ENCODE results near the gene CCNB1IP1. TPM values are rescaled to one million over a fixed set of nuclear protein-coding genes. Genes with fewer than 3 reads are reported as not detected.

CCNB1IP1 gene
- total RNA-seq, 1 donor: 42.7 TPM

DNA sequence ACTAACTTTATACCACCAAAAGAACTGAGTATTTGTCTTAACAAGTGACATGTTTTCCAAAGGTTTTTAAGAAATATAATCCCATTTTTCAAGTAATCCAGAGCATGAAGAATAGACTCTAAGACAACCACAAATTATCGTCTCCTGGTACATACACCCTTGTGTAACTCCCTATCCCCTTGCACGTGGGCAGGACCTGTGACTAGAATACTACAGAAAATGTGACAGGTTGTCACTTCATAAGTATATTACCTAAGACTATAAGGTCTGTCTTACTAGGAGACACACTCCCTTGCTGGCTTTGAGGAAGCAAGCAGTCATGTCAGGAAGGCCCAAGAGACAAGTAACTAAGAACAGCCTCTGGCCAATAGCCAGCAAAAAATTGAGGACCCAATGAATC is 19.1 kb downstream of the CCNB1IP1 start:
- no peaks in the 10 kb centered on the region for H3K79me2 ChIP-seq (ENCODE audit: insufficient read depth, low read length)
- H3K9me3 ChIP-seq (ENCODE audit: low read depth, low read length): no peaks in the 10 kb centered on the region
- H3K4me2 ChIP-seq (ENCODE audit: insufficient read depth, low read length): no peak overlapping the region
- H3K36me3 ChIP-seq (ENCODE audit: insufficient read depth, low read length): peaks cover 50% of the 10 kb centered on the region
- H3K27ac ChIP-seq (ENCODE audit: low read depth, low read length): no peak overlapping the region
- no peak overlapping the region for H2AFZ ChIP-seq (ENCODE audit: low read length)
- no peak overlapping the region for H3K4me3 ChIP-seq (ENCODE audit: insufficient read depth, low read length)
- no peak for DNase-seq (ENCODE audit: insufficient read length, low spot score, missing footprints)
- H3K4me1 ChIP-seq (ENCODE audit: insufficient read depth, low read length): no peaks in the 10 kb centered on the region
- no peaks in the 10 kb centered on the region for H4K20me1 ChIP-seq (ENCODE audit: insufficient read depth, low read length)
- TF ChIP-seq, protein P1, sequence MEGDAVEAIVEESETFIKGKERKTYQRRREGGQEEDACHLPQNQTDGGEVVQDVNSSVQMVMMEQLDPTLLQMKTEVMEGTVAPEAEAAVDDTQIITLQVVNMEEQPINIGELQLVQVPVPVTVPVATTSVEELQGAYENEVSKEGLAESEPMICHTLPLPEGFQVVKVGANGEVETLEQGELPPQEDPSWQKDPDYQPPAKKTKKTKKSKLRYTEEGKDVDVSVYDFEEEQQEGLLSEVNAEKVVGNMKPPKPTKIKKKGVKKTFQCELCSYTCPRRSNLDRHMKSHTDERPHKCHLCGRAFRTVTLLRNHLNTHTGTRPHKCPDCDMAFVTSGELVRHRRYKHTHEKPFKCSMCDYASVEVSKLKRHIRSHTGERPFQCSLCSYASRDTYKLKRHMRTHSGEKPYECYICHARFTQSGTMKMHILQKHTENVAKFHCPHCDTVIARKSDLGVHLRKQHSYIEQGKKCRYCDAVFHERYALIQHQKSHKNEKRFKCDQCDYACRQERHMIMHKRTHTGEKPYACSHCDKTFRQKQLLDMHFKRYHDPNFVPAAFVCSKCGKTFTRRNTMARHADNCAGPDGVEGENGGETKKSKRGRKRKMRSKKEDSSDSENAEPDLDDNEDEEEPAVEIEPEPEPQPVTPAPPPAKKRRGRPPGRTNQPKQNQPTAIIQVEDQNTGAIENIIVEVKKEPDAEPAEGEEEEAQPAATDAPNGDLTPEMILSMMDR (IDR thresholded peaks at IDR 0.05; ENCODE audit: extremely low read depth, low read depth, low read length): no peak
- no peaks in the 10 kb centered on the region for H3K27me3 ChIP-seq (ENCODE audit: insufficient read depth, low read length)

DNA sequence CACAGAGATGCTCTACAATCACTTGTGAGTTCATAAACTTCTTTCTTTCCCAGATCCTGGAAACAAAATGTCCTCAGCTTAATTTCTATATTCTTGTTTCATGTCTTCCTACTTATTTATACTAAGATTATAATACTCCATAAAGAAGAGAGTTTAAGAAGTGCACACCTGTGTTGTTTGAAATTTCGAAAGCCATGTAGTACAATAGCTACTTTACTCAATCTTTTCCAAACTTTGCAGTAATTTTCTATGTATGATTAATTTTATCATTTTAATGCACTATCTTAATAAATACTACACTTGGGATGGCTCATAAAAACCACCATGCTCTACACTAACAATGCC is 27.0 kb downstream of the CCNB1IP1 start:
- no peak for DNase-seq (ENCODE audit: insufficient read length, low spot score, missing footprints)
- no peak overlapping the region for H3K27ac ChIP-seq (ENCODE audit: low read depth, low read length)
- H3K9me3 ChIP-seq (ENCODE audit: low read depth, low read length): no peaks in the 10 kb centered on the region
- TF ChIP-seq, protein P1 (IDR thresholded peaks at IDR 0.05; ENCODE audit: extremely low read depth, low read depth, low read length): no peak
- peak overlapping the region; percentile 88 for H3K4me3 ChIP-seq (ENCODE audit: insufficient read depth, low read length)
- H3K36me3 ChIP-seq (ENCODE audit: insufficient read depth, low read length): peaks cover under 1% of the 10 kb centered on the region
- no peak overlapping the region for H2AFZ ChIP-seq (ENCODE audit: low read length)
- peaks cover 30% of the 10 kb centered on the region for H3K79me2 ChIP-seq (ENCODE audit: insufficient read depth, low read length)
- H3K4me1 ChIP-seq (ENCODE audit: insufficient read depth, low read length): peaks cover 15% of the 10 kb centered on the region
- H3K27me3 ChIP-seq (ENCODE audit: insufficient read depth, low read length): no peaks in the 10 kb centered on the region
- peak overlapping the region; percentile 98 for H3K4me2 ChIP-seq (ENCODE audit: insufficient read depth, low read length)
- no peaks in the 10 kb centered on the region for H4K20me1 ChIP-seq (ENCODE audit: insufficient read depth, low read length)

DNA sequence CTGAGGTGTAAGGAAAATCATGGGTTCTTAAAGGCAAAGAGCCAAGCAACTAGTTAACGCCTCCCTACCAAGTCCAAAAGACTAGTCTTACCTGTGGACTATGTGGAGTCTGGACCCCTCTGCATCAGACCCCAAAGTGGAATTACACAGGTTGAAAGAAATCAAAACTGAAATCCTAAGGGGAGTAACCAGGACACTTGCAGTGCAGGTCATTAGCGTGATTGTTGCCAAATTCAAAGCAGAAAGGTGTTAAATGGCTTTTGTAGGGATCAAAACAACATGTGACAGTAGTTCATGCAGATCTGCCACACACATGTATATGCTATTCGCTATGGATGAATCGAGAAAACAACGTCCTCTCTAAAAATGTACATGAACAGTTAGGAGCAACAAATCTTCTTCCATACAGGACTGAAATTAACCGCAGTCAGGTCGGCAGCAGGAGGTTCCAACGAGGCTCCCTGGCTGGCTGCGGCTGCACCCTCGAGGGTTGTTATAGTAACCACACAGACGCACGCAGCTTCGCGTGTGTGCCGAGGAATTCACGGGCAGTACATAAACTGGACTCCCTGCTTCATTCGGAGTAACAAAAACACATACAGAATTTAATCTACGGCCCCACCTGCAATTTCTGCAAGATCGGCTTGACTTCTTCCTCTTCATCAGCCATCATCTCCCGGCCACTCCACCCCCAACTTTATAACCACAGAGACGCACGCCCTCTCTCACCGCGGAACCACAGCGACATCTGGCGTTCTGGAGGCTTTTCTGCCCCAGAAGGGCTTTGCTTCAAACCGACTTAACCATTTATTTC is 27.6 kb downstream of the CCNB1IP1 start, which contains the start of gene TTC5:
Gene TTC5, minus strand, starts transcription at position 687 of the 814 bp plus-strand sequence. Its CDS starts 14 bp downstream, at position 673.
- Histone ChIP-seq H3K27ac (ENCODE audit: low read depth, low read length) (peak within 1 kb of the TSS; percentile 62), H2AFZ (ENCODE audit: low read length) (peak within 1 kb of the TSS; percentile 94), H3K4me3 (ENCODE audit: insufficient read depth, low read length) (peak within 1 kb of the TSS; percentile 88)

More for the DNA sequence above, 27.6 kb downstream of the CCNB1IP1 start, which contains the start of gene TTC5:
- TF ChIP-seq, protein P1 (IDR thresholded peaks at IDR 0.05; ENCODE audit: extremely low read depth, low read depth, low read length): peak; percentile 99
- peaks cover 7% of the 10 kb centered on the region for H3K36me3 ChIP-seq (ENCODE audit: insufficient read depth, low read length)
- H3K9me3 ChIP-seq (ENCODE audit: low read depth, low read length): no peaks in the 10 kb centered on the region
- peak; percentile 94 for DNase-seq (ENCODE audit: insufficient read length, low spot score, missing footprints)
- no peaks in the 10 kb centered on the region for H4K20me1 ChIP-seq (ENCODE audit: insufficient read depth, low read length)
- H3K79me2 ChIP-seq (ENCODE audit: insufficient read depth, low read length): peaks cover 30% of the 10 kb centered on the region
- peak within 1 kb of the TSS; percentile 98 for H3K4me2 ChIP-seq (ENCODE audit: insufficient read depth, low read length)
- no peaks in the 10 kb centered on the region for H3K27me3 ChIP-seq (ENCODE audit: insufficient read depth, low read length)
- peaks cover 15% of the 10 kb centered on the region for H3K4me1 ChIP-seq (ENCODE audit: insufficient read depth, low read length)
